RPMI7951 (cell line): ENCODE results near the gene AKR7A2. TPM values are rescaled to one million over a fixed set of nuclear protein-coding genes. Genes with fewer than 3 reads are reported as not detected.

Experiments
- DNase-seq: peaks from one replicate; pipeline ENCODE4 v3.0.0-alpha.2; 2012; ENCODE audit warnings: low read depth
- total RNA-seq: library from RNA; depleted of rRNA; stranded (reverse); fragments of >200 nt; shearing (Covaris generic); gene quantifications from 2 replicates; pipeline ENCODE4 v1.2.3, GENCODE V29; 2014

The AKR7A2 gene
- total RNA-seq, 1 experiment from 2014 or later, result 128 TPM

GRCh38 chr1:19343617-19344350 lies 31.8 kb upstream of the AKR7A2 start:
- DNase-seq, result no peak

GRCh38 chr1:19342894-19343616 lies 31.1 kb upstream of the AKR7A2 start:
- DNase-seq, result no peak

- DNase-seq, result peak; percentile 18
Observed at GRCh38 chr1:19342062-19342750, 30.3 kb upstream of the AKR7A2 start.

- DNase-seq, result peak; percentile 60
Observed at GRCh38 chr1:19341201-19342061, 29.5 kb upstream of the AKR7A2 start.

- DNase-seq, result no peak
Observed at GRCh38 chr1:19340387-19340937, 28.5 kb upstream of the AKR7A2 start.

GRCh38 chr1:19339214-19339861 lies 27.4 kb upstream of the AKR7A2 start:
- no peak for DNase-seq

GRCh38 chr1:19338323-19338762 lies 26.4 kb upstream of the AKR7A2 start:
- DNase-seq, result no peak

GRCh38 chr1:19337289-19337688 lies 25.3 kb upstream of the AKR7A2 start:
- no peak for DNase-seq

- DNase-seq, result peak; percentile 35
Observed at GRCh38 chr1:19336543-19336942, 24.6 kb upstream of the AKR7A2 start.

GRCh38 chr1:19333587-19334354 lies 21.8 kb upstream of the AKR7A2 start:
- DNase-seq, result no peak

- no peak for DNase-seq
Observed at GRCh38 chr1:19332832-19333231, 20.9 kb upstream of the AKR7A2 start.

- DNase-seq, result no peak
Observed at GRCh38 chr1:19331262-19331878, 19.4 kb upstream of the AKR7A2 start.

- no peak for DNase-seq
Observed at GRCh38 chr1:19330449-19331135, 18.6 kb upstream of the AKR7A2 start.

- no peak for DNase-seq
Observed at GRCh38 chr1:19329611-19330010, 17.7 kb upstream of the AKR7A2 start.

GRCh38 chr1:19329188-19329587 lies 17.2 kb upstream of the AKR7A2 start:
- no peak for DNase-seq

GRCh38 chr1:19328486-19328885 lies 16.5 kb upstream of the AKR7A2 start:
- no peak for DNase-seq

- no peak for DNase-seq
Observed at GRCh38 chr1:19327736-19328135, 15.8 kb upstream of the AKR7A2 start.

- DNase-seq, result no peak
Observed at GRCh38 chr1:19327301-19327700, 15.4 kb upstream of the AKR7A2 start.

- DNase-seq, result no peak
Observed at GRCh38 chr1:19326748-19327065, 14.8 kb upstream of the AKR7A2 start.
